Keratinocyte (primary cell): ENCODE measurements around the gene MYF5.

ENCODE experiments used
- EZH2 ChIP-seq: IDR thresholded peaks from one replicate; pipeline ENCODE4 v1.6.1; 2012; ENCODE audit warnings: inconsistent platforms, mild to moderate bottlenecking, low read length, moderate library complexity
- TF ChIP-seq, protein P1 (sequence below), 3 experiments: IDR thresholded peaks in 1 of 3; conservative IDR thresholded peaks in 1 of 3; optimal IDR thresholded peaks in 1 of 3; 2 replicates in 2 of 3; 3 replicates in 1 of 3; pipeline versions ENCODE3 to v1.5.1; 2011; ENCODE audit warnings: low read length in 3 of 3, mild to moderate bottlenecking in 3 of 3, moderate library complexity in 2 of 3, control low read depth in 1 of 3, inconsistent platforms in 1 of 3; ENCODE audit not compliant: insufficient read depth in 2 of 3; ENCODE audit errors: extremely low read depth in 1 of 3

DNA sequence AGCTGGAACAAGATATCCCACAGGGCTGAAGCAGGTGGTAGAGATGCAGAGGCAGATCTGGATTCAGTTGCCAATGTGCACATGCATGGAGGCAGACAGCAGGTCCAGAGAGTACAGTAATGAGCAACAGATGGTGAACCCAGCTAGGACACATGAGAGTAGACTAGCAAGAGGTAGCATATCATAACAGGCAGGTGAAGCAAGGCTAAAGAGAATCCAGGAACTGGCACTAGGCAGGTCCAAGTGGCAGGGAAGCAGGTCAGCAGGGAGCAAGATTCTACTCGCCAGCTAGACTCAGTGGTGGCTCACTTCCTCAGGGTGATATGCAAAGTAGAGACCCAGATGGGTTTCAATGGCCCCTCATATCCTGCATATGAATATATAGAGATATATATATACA is 24.6 kb upstream of the MYF5 start:
- TF ChIP-seq, protein P1, sequence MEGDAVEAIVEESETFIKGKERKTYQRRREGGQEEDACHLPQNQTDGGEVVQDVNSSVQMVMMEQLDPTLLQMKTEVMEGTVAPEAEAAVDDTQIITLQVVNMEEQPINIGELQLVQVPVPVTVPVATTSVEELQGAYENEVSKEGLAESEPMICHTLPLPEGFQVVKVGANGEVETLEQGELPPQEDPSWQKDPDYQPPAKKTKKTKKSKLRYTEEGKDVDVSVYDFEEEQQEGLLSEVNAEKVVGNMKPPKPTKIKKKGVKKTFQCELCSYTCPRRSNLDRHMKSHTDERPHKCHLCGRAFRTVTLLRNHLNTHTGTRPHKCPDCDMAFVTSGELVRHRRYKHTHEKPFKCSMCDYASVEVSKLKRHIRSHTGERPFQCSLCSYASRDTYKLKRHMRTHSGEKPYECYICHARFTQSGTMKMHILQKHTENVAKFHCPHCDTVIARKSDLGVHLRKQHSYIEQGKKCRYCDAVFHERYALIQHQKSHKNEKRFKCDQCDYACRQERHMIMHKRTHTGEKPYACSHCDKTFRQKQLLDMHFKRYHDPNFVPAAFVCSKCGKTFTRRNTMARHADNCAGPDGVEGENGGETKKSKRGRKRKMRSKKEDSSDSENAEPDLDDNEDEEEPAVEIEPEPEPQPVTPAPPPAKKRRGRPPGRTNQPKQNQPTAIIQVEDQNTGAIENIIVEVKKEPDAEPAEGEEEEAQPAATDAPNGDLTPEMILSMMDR (optimal IDR thresholded peaks at IDR 0.05 in 1 of 3, IDR thresholded peaks at IDR 0.05 in 1 of 3, conservative IDR thresholded peaks at IDR 0.05 in 1 of 3; ENCODE audit: extremely low read depth in 1 of 3, insufficient read depth in 2 of 3, low read length in 3 of 3): no peak
- no peak for TF ChIP-seq EZH2
